ENCODE results near the gene PARD3.

GRCh38 chr10:34175121-34175520 lies 640.0 kb downstream of the PARD3 start:
- TF ChIP-seq MAX (IDR thresholded peaks at IDR 0.05) (no peak), EZH2 (IDR thresholded peaks at IDR 0.05) (no peak), CTCF (IDR thresholded peaks at IDR 0.05 in 2 of 3, conservative IDR thresholded peaks at IDR 0.05 in 1 of 3; ENCODE audit: borderline replicate concordance in 1 of 3, insufficient read depth in 1 of 3, low read depth in 2 of 3, low read length in 2 of 3) (no peak), POLR2A (IDR thresholded peaks at IDR 0.05; ENCODE audit: borderline replicate concordance, extremely low read depth, insufficient read depth, insufficient read length) (no peak)

Measured in HCT116 (cell line).